ENCODE results near the gene STARD10. TPM values are rescaled to one million over a fixed set of nuclear protein-coding genes. Genes with fewer than 3 reads are reported as not detected.

Gene STARD10
- total and polyA plus RNA-seq, 2 experiments from 2014 or later, result 16.6 to 20.5 TPM

DNA sequence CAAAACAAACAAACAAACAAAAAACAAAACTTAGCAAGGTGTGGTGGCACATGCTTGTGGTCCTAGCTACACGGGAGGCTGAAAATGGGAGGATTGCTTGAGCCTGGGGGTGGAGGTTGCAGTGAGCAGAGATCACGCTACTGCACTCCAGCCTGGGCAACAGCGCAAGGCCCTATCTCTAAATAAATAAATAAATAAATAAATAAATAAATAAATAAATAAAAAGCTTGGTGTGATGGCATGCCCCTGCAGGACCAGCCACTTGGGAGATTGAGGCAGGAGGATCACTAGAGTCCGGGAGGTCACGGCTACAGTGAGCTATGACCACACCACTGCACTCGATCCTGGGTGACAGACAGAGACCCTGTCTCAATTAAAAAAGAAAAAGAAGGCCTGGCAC lies 9.0 kb upstream of the STARD10 start:
- H3K27ac Mint-ChIP-seq, result no peak overlapping the region
- no peak for TF ChIP-seq EZH2 (IDR thresholded peaks at IDR 0.05; ENCODE audit: low read depth, unreplicated experiment)
- no peak for TF ChIP-seq REST (IDR thresholded peaks at IDR 0.05; ENCODE audit: unreplicated experiment)
- no peak for TF ChIP-seq POLR2AphosphoS5 (IDR thresholded peaks at IDR 0.05; ENCODE audit: low read depth)
- no peak for TF ChIP-seq STAT1 (IDR thresholded peaks at IDR 0.05; ENCODE audit: unreplicated experiment)
- no peak for TF ChIP-seq ZNF114 (CRISPR knock-in tag; IDR thresholded peaks at IDR 0.05)
- TF ChIP-seq CREB1 (CRISPR knock-in tag; IDR thresholded peaks at IDR 0.05; ENCODE audit: low read depth), result no peak
- TF ChIP-seq, protein P1, sequence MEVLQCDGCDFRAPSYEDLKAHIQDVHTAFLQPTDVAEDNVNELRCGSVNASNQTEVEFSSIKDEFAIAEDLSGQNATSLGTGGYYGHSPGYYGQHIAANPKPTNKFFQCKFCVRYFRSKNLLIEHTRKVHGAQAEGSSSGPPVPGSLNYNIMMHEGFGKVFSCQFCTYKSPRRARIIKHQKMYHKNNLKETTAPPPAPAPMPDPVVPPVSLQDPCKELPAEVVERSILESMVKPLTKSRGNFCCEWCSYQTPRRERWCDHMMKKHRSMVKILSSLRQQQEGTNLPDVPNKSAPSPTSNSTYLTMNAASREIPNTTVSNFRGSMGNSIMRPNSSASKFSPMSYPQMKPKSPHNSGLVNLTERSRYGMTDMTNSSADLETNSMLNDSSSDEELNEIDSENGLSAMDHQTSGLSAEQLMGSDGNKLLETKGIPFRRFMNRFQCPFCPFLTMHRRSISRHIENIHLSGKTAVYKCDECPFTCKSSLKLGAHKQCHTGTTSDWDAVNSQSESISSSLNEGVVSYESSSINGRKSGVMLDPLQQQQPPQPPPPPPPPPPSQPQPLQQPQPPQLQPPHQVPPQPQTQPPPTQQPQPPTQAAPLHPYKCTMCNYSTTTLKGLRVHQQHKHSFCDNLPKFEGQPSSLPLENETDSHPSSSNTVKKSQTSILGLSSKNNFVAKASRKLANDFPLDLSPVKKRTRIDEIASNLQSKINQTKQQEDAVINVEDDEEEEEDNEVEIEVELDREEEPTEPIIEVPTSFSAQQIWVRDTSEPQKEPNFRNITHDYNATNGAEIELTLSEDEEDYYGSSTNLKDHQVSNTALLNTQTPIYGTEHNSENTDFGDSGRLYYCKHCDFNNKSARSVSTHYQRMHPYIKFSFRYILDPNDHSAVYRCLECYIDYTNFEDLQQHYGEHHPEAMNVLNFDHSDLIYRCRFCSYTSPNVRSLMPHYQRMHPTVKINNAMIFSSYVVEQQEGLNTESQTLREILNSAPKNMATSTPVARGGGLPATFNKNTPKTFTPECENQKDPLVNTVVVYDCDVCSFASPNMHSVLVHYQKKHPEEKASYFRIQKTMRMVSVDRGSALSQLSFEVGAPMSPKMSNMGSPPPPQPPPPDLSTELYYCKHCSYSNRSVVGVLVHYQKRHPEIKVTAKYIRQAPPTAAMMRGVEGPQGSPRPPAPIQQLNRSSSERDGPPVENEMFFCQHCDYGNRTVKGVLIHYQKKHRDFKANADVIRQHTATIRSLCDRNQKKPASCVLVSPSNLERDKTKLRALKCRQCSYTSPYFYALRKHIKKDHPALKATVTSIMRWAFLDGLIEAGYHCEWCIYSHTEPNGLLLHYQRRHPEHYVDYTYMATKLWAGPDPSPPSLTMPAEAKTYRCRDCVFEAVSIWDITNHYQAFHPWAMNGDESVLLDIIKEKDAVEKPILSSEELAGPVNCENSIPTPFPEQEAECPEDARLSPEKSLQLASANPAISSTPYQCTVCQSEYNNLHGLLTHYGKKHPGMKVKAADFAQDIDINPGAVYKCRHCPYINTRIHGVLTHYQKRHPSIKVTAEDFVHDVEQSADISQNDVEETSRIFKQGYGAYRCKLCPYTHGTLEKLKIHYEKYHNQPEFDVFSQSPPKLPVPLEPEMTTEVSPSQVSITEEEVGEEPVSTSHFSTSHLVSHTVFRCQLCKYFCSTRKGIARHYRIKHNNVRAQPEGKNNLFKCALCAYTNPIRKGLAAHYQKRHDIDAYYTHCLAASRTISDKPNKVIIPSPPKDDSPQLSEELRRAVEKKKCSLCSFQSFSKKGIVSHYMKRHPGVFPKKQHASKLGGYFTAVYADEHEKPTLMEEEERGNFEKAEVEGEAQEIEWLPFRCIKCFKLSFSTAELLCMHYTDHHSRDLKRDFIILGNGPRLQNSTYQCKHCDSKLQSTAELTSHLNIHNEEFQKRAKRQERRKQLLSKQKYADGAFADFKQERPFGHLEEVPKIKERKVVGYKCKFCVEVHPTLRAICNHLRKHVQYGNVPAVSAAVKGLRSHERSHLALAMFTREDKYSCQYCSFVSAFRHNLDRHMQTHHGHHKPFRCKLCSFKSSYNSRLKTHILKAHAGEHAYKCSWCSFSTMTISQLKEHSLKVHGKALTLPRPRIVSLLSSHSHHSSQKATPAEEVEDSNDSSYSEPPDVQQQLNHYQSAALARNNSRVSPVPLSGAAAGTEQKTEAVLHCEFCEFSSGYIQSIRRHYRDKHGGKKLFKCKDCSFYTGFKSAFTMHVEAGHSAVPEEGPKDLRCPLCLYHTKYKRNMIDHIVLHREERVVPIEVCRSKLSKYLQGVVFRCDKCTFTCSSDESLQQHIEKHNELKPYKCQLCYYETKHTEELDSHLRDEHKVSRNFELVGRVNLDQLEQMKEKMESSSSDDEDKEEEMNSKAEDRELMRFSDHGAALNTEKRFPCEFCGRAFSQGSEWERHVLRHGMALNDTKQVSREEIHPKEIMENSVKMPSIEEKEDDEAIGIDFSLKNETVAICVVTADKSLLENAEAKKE (CRISPR knock-in tag; IDR thresholded peaks at IDR 0.05), result no peak
- TF ChIP-seq NANOG (IDR thresholded peaks at IDR 0.05; ENCODE audit: borderline replicate concordance), result no peak
- TF ChIP-seq ETS1 (IDR thresholded peaks at IDR 0.05), result no peak
- TF ChIP-seq EZH2phosphoT487 (IDR thresholded peaks at IDR 0.05; ENCODE audit: unreplicated experiment), result no peak
- no peak for TF ChIP-seq JUNB (IDR thresholded peaks at IDR 0.05; ENCODE audit: unreplicated experiment)
- TF ChIP-seq CTCF (conservative IDR thresholded peaks at IDR 0.05; ENCODE audit: low read depth in 2 of 2), result no peak
- TF ChIP-seq ZNF331 (CRISPR knock-in tag; IDR thresholded peaks at IDR 0.05; ENCODE audit: low read depth), result no peak
- Histone ChIP-seq H3F3A (replicated peaks; ENCODE audit: low read depth) (no peaks in the 10 kb centered on the region), H3K4me1 (ENCODE audit: insufficient read depth) (peaks cover 11% of the 10 kb centered on the region), H3K79me2 (replicated peaks; ENCODE audit: insufficient read depth) (no peaks in the 10 kb centered on the region), H3K27ac (ENCODE audit: low read depth) (no peak overlapping the region), H4K20me1 (replicated peaks; ENCODE audit: insufficient read depth) (no peaks in the 10 kb centered on the region), H3K4me3 (no peak overlapping the region), H3K27me3 (ENCODE audit: insufficient read depth) (no peaks in the 10 kb centered on the region), H2AFZ (no peak overlapping the region), H3K4me2 (no peak overlapping the region), H3K36me3 (ENCODE audit: insufficient read depth) (no peaks in the 10 kb centered on the region), H3K9me2 (ENCODE audit: insufficient read depth) (no peaks in the 10 kb centered on the region)
- H3K9me3 Mint-ChIP-seq, result no peaks in the 10 kb centered on the region
- DNase-seq (ENCODE audit: low spot score), result no peak
- no peak for ATAC-seq
- H3K4me1 Mint-ChIP-seq, result peaks cover 15% of the 10 kb centered on the region
- H3K4me3 Mint-ChIP-seq, result no peak overlapping the region
- H3K36me3 Mint-ChIP-seq (ENCODE audit: low read depth), result no peaks in the 10 kb centered on the region
- peaks cover 12% of the 10 kb centered on the region for H3K27me3 Mint-ChIP-seq (ENCODE audit: insufficient read depth, low read depth, poor library complexity)

Measured in GM23338 (cell line).